ENCODE results near the gene HIVEP3.

The HIVEP3 gene

DNA sequence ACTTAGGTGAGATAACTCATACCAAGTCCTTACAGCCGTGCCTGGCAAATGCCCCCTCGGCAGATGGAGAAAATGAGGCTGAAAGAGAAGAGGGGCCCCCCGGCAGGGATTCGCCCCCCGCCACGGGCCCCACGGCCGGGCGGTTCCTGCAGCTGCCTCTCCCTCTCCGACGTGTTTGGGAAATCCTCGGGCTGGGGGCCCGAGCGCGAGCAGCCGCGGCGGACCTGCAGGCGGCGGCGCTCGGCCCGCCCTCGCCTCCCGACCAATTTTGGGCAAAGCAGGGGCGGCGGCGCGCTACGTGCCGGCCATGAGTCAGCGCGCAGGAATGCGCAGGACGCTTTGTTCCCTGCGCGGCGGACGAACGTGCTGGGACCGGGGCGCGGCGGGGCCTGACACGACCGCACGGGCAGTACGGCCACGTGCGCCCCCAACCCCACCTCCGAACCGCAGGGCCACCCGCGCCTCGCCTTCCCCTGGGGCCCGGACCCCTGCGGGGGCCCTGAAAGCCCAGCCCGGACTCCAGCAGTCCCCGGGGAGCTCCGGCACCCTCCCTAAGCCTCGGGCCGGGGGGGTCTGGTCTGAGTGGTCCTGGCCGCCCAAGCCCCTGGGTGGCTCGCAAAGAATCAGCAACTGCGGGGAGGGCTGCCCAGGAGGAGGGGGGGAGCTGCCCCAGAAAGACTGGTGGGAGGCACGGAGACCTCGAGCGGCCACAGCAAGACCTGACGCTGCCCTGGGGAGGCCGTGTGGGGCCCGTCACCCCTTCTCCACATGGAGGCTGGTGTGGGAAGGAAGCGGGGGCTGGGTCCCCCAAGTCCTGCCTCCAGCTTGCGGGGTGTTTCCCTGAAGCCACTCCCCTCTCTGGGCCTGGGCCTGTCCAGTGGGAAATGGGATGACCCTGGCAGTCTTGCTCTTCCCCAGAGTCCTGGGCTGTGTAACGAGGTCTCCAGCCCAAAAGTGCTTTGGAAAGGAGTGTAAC lies 422.4 kb downstream of the HIVEP3 start:
- peak overlapping the region; percentile 54 for H3K4me3 ChIP-seq (ENCODE audit: low read depth, low read length)
- DNase-seq (ENCODE audit: low read depth), result peak; percentile 66
- TF ChIP-seq, protein P1, sequence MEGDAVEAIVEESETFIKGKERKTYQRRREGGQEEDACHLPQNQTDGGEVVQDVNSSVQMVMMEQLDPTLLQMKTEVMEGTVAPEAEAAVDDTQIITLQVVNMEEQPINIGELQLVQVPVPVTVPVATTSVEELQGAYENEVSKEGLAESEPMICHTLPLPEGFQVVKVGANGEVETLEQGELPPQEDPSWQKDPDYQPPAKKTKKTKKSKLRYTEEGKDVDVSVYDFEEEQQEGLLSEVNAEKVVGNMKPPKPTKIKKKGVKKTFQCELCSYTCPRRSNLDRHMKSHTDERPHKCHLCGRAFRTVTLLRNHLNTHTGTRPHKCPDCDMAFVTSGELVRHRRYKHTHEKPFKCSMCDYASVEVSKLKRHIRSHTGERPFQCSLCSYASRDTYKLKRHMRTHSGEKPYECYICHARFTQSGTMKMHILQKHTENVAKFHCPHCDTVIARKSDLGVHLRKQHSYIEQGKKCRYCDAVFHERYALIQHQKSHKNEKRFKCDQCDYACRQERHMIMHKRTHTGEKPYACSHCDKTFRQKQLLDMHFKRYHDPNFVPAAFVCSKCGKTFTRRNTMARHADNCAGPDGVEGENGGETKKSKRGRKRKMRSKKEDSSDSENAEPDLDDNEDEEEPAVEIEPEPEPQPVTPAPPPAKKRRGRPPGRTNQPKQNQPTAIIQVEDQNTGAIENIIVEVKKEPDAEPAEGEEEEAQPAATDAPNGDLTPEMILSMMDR (IDR thresholded peaks at IDR 0.05; ENCODE audit: insufficient read depth, low read depth, low read length, missing control alignments), result no peak

DNA sequence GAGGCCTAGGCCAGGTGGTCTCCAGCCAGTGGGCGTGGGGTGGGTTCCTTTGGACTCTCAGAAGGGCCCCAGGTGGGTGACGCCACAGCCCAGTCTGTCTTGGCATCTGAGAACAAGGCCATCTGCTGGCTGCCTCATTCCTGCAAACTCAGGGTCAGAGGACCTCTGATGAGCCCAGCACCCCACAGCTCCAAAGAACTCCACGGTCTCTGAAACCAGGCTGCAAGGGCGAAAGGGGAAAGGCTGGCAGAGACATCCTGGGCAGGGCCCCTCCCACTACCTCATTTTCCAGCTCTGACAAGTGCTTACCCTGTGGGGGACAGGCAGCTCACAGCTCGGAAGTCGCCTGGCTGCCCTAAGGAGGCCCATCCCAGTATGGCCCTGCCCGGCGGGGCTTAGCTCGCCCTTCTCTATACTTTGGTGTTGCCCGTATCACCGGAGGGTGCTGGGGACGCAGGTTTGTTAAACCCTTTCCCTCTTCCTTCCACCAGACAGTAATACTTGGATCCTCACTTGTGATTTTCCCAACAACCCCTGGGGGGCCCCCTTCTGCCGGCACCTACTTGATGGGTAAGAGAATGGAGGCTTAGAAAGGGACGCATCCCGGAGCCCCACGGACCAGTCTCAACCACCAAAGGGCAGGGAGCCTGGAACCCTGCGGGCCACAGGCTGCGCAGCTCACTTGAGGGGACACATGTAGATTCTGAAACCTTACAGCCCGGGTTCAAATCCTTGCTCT lies 423.3 kb downstream of the HIVEP3 start:
- TF ChIP-seq, protein P1 (IDR thresholded peaks at IDR 0.05; ENCODE audit: insufficient read depth, low read depth, low read length, missing control alignments), result peak; percentile 34
- peak overlapping the region; percentile 54 for H3K4me3 ChIP-seq (ENCODE audit: low read depth, low read length)
- DNase-seq (ENCODE audit: low read depth), result peak; percentile 34

DNA sequence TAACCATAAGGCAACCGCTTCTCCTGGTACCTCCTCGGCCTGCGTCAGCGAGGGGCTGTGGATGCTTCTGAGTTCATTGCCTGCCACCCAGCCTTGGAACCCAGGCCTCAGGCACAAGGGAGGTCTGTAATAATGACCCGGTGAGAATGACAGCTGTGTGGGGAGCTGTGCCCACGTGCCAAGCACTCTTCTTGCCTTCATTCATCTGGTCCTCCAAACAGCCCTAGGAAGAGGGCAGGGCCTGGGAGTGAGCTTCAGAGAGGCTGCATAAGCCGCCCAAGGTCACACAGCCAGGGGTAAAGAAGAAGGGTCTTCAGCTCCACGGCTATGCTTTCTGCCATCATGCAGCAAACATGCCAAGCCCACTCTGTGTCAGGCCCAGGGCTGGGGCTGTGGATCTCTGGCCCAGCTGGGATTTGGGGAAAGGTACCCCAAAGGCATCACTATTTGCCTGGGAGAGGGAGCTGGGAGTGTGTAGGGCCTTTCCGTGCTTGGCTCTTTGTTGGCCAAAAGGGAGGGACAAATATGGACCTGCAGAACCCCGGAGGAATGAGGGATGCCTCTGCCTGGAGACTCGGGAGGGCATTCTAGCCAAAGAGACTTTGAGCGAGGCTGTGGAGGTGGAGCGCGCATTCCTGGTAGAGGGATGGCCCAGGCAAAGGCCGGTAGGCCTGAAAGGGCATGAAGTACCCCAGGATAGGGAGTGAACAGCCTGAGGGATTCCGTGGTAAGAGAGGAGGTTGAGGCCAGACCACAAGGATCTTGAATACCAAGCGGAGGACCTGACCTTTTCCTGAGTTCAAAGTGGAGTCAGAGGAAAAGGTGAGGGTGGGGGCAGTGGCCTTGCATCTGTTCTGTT lies 424.1 kb downstream of the HIVEP3 start:
- no peak overlapping the region for H3K4me3 ChIP-seq (ENCODE audit: low read depth, low read length)
- no peak for DNase-seq (ENCODE audit: low read depth)
- TF ChIP-seq, protein P1 (IDR thresholded peaks at IDR 0.05; ENCODE audit: insufficient read depth, low read depth, low read length, missing control alignments), result no peak

DNA sequence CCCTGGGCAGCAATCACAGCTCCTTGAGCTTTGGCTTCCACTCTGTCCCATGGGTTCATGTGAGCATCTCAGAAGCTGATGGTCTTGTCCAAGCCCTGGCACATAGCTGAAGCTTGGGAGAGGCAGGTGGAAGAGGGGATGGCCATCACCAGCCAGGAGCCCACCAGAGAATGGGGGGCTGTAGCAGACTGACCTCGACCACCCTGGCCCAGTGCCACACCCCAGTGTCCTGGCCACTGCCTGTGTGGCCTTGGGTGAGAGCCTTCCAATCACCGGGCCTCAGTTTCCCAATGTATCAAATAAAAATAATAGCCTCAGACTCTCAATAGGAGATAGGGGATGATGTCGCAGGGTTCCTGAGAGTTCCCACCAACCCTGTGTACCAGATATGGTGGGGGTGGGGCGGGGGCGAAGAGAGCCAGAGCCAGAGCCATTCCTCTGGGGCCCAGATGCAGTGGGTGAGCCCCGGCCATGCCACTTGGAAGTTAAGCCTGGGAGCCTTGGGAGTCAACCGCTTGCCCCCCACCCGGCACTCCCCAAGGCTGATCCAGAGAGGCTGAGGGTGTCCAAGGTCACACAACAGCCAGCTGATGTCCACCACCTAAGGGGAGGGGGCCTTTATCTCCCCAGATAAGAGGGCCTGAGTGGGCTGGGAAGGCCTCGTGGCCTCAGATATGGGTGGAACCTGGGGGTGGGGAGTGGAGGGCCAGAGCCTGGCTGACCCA lies 424.9 kb downstream of the HIVEP3 start:
- no peak overlapping the region for H3K4me3 ChIP-seq (ENCODE audit: low read depth, low read length)
- TF ChIP-seq, protein P1 (IDR thresholded peaks at IDR 0.05; ENCODE audit: insufficient read depth, low read depth, low read length, missing control alignments), result no peak
- DNase-seq (ENCODE audit: low read depth), result no peak

DNA sequence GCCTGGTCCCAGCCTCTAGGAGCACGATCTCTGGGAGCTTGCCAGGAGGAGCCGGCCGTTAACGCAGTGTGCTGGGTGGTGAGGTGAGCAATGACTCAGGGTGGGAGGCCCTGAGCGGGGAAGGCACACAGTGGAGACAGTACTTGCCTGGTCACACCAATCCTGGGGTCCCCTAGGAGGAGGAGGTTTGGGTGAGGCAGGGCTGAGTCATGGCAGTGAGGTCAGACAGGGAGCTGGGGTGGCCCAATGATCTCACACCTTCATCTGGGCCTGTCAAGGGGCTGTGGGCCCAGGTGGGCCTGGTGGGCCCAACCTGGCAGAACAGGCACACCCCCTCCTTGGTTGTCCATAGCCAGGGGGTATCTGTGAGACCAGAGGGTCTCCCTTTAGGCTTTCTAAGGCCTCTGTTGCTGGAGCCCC lies 425.6 kb downstream of the HIVEP3 start:
- no peak for DNase-seq (ENCODE audit: low read depth)
- no peak overlapping the region for H3K4me3 ChIP-seq (ENCODE audit: low read depth, low read length)
- TF ChIP-seq, protein P1 (IDR thresholded peaks at IDR 0.05; ENCODE audit: insufficient read depth, low read depth, low read length, missing control alignments), result no peak

Measured in GM12865 (cell line).